Measurements from ENCODE around the gene SH2D5.

Gene SH2D5

DNA sequence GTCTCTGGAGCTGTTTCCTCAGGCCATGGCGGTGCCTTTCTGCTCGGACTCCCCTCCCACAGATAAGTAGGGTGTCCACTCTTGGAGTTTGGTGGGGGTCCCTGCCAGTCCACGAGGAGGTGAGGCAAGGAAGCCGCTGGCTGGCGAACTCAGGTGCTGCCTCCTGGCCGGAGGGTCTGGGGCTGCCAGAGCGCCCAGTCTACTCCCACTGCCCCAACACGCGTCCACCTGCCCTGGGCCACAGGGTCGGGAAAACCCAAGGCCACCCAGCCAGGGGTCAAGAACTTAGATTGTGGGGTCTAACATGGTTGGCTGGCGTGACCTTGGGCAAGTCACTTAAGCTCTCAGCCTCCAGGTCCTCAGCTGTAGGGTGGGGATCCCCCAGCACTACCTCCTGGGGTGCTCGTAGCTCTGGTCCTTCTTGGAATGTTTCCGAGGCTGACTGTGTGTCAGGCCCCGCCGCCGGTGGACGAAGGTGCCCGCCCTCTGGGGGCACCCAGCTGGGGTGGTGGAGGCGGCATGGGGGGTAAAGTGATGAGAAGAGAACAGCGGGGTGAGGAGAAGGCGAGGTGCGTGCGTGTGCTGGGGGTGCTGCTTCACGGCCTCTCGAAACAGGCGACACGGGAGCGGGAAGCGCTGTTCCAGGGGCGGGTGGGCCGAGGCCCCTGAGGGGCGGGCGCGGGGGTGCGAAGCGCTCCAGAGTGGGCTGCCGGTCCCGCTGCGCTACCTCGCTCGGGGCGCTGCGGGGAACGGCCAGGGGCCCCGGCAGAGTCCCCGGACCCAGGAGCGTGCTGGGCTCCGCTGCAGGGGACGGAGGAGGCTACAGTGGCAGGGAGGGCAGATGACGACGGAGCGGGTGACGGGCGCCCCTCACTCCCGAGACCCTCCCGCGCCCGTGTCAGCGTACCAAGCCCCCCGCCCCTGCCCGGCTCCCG, 1.2 kb downstream of the SH2D5 start:
- ATAC-seq, result peak; percentile 34
- Mint-ChIP-seq H3K27ac (peak overlapping the region; percentile 44), H3K27me3 (peaks cover 38% of the 10 kb centered on the region), H3K9me3 (no peaks in the 10 kb centered on the region), H3K4me3 (peak overlapping the region; percentile 80), H3K36me3 (peaks cover 6% of the 10 kb centered on the region), H3K4me1 (peaks cover 35% of the 10 kb centered on the region)

DNA sequence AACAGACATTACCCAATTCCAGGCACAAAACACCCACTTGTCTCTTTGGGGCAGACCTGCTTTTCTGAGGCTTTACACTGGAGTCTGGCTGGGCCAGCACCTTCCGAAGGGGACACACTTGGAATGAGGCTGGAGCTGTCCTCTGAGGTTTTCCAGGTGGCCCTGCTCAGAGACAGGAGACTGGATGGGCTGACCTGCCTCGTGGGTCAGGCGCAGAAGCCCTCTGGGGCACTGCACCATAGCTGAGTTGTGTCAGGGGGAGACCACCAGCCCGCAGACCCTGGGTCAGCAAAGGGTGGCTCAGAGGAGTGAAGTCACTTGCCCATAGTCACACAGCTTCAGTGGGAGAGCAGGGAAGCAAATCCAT, 1.8 kb downstream of the SH2D5 start:
- H3K9me3 Mint-ChIP-seq, result no peaks in the 10 kb centered on the region
- H3K4me1 Mint-ChIP-seq, result peaks cover 35% of the 10 kb centered on the region
- peaks cover 38% of the 10 kb centered on the region for H3K27me3 Mint-ChIP-seq
- H3K4me3 Mint-ChIP-seq, result peak overlapping the region; percentile 80
- no peaks in the 10 kb centered on the region for H3K36me3 Mint-ChIP-seq
- no peak overlapping the region for H3K27ac Mint-ChIP-seq
- no peak for ATAC-seq

DNA sequence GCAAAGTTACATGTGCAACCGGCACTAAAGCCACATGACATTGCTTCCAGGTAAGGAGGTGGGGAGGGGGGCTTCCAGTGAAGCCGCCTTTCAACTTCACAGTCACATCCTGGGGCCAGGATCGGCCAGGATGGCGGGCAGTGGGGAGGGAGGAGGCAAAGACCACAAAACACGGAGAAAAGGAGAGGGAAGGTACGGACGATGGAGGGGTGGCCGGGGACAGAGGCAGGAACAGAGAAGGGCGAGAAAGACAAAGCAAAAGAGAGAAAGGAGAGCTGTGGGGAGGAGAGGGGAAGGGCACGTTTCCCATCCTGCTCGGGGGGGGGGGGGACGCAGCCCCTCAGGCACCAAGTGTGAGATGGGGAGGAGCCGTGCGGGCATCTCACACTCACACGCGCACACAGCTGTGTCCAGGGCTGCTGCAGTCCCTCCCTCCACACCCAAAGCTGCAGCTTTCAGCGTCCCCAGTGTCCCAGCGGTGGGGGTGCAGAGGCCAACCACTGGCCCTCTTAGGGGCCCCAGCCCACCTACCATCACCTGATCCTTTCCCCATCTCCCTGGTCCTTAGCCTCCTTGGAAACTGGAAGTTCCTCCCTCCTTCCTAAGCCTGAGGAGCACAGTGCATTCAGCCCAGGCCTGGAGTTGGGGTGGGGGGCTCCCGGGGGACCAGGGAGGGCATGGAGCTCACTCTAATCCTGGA, 2.4 kb downstream of the SH2D5 start:
- Mint-ChIP-seq H3K4me3 (no peak overlapping the region), H3K27me3 (peaks cover 38% of the 10 kb centered on the region), H3K9me3 (no peaks in the 10 kb centered on the region), H3K27ac (no peak overlapping the region), H3K4me1 (peaks cover 35% of the 10 kb centered on the region), H3K36me3 (no peaks in the 10 kb centered on the region)
- no peak for ATAC-seq

DNA sequence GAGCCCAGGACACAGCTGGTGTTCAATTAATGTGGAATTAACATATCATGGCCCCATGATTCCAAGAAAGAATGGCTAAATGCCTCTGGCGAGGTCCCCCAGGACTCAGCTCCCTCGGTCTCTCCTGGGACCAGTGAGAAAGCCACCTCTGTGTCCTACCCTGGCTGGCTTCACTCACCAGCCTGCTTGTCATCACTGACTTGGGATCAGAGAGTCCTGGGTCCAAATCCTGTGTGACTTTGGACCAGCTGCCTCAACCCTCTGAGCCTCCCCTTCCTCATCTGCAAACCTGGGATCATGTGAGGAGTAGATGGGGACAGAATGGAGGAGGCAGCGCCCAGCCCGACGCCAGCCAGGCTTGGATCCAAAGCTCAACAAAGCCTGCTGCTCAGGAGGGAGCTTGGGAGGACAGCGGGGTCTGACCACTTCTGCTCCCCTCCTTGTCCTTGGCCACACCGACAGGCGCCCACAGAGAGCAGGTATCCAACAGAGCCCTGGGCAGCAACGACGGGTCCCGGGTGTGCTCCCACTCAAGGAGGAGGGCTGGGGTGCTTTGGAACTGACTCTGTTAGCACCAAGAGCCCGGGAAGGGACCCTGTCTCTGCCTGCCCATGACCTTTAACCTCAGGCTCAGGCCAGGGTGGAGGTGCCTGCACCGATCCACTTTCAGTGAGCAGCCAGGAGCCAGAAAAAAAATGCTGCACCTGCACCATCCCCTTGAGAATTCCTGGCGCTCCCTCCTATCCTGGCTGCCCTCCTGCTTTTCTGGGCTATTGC, 3.2 kb downstream of the SH2D5 start:
- Mint-ChIP-seq H3K36me3 (no peaks in the 10 kb centered on the region), H3K4me1 (peaks cover 35% of the 10 kb centered on the region), H3K4me3 (no peak overlapping the region), H3K27ac (no peak overlapping the region), H3K9me3 (no peaks in the 10 kb centered on the region), H3K27me3 (peaks cover 38% of the 10 kb centered on the region)
- ATAC-seq, result no peak

DNA sequence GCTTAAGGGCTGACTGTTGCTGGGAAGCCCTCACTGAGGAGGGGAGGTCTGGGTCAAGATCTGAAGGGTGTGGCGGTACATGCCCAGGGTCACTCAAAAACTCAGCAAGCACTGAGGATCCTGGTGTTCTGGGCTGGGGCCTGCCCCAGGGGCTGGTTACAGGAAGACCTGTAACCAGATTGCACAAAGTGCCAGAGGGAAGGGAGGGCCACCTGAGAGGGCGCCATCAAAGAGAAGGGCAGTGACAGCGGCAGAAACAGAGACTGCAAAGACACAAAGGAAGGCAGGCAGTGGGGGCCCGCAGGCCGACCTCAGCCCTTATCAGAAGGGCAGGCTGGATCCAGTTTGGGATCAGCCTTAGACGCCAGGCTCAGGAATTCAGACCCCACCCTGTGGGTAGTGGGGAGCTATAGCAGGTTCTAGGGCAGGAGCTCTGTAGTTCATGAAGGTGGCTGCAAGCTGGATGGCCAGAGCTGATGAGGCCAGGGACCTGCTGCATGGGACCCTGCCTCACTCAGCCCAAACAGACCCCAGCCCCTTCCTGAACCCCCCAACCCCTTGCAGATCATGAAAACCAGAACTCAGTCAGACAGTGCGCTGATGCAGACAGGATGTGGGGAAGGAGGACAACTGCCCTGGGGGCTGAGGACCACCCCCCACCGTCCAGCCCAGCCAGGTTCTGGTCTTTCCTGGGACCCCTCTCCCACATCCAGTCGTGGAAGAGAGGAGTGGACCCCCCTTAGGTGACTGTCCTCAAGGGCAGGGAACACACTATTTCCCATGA, 3.9 kb downstream of the SH2D5 start:
- H3K4me1 Mint-ChIP-seq, result peaks cover 34% of the 10 kb centered on the region
- peaks cover 38% of the 10 kb centered on the region for H3K27me3 Mint-ChIP-seq
- H3K9me3 Mint-ChIP-seq, result no peaks in the 10 kb centered on the region
- H3K4me3 Mint-ChIP-seq, result no peak overlapping the region
- no peak overlapping the region for H3K27ac Mint-ChIP-seq
- no peaks in the 10 kb centered on the region for H3K36me3 Mint-ChIP-seq
- no peak for ATAC-seq

DNA sequence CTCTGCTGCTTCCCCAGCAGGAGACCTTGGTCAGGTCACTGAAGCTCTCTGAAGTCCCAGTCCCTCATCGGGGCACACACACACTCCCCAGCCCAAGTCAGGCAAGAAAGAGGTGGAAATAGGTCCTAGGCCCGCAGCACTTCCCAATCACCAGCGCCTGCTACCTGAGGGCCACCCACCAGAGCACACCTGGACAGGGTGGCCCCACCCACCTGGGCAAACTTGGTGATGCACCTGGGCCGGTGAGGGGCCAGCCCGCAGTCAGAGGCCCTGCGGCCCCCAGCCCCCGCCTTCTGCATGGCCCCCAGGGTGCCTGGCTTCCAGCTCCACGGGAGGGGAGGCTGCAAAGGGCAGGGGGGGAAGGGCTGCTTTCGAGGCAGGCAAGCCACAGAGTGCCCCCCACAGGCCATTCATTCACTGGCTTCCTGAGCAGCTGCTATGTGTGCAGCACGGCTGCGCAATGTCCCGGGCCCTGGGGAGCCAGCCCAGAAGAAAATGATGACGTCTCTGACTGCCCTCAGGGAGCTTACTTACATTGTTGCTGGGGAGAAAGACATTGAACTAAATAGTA, 4.7 kb downstream of the SH2D5 start:
- H3K36me3 Mint-ChIP-seq, result no peaks in the 10 kb centered on the region
- ATAC-seq, result no peak

DNA sequence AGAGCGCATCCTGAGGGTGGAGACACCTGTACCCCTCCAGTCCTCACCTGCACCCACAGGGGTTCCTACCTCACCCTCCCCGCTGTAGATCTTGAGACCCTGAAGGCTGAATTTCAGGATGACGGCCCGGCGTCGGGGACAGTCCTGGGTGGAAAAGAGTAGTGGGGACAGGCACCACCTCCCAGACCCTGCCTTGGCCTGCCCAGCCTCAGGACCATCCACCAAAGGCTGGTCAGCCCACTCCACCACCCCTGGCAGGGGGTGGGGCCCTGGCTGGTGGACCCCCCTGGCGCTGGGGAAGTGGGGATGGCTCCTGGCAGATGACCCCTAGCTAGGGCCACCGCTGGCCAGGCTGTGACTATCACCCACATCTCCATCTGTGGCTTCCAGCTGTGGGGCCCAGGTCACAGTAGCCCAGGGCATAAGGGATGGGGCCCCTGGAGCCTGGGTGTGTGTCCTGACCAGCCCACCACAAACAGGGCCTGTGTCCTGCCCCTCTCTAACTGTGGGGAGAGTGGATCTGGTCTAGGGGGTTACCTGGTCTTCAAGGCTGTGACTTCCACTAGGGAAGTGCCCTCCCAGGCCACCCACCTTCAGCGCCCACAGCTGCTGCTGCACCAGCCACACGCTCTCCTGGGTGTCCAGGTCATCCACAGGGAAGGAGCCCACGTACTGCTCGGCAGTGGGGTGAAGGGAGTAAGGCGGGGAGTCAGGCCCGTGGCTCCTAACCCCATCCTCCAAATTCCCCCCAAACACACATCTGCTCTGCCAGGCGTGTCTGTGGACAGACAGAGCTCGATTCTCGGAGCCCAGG, 5.4 kb downstream of the SH2D5 start:
- Mint-ChIP-seq H3K36me3 (no peaks in the 10 kb centered on the region), H3K27ac (no peak overlapping the region), H3K4me3 (no peak overlapping the region), H3K4me1 (peaks cover 20% of the 10 kb centered on the region), H3K27me3 (peaks cover 37% of the 10 kb centered on the region), H3K9me3 (no peaks in the 10 kb centered on the region)
- no peak for ATAC-seq

More for the DNA sequence above, 4.7 kb downstream of the SH2D5 start:
- Mint-ChIP-seq H3K27me3 (peaks cover 38% of the 10 kb centered on the region), H3K27ac (no peak overlapping the region), H3K4me1 (peaks cover 27% of the 10 kb centered on the region), H3K4me3 (no peak overlapping the region), H3K9me3 (no peaks in the 10 kb centered on the region)

DNA sequence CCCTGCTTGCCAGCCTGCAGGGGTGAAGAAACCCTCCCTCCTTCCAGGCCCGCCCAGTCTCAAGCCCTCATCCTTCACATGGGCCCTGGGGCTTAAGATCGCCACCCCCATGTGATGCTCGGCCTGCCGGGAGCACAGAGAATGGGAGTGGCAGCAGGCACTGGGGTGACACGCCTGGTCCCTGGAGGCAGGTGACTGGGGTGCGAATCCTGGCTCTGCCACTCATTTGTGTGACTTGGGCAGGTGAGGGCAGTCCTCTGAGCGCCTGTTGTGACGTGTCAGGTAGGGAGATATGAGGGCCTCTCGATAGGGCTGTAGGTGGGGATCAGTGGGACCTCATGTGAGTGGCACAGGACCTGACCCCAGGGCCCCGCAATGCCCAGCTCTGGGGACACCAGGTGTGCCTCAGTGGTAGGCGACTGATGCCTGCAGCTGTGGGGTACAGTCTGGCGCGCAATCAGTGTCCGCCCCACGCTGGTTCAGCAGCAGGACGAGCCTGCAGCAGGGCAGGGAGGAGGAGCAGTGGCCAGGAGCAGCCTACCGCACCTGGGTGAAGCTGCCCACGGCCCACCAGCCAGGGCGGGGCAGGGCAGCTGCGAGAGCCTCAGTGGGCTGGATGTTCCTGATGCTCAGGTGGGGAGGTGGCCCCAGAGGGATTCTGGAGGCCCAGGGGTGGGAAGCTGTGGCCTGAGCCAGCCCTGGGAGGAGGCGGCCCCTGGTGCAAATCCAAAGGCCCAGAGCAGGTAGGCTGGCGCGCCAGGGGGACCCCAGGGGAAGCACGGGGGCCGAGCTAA, 6.2 kb downstream of the SH2D5 start:
- ATAC-seq, result no peak
- Mint-ChIP-seq H3K9me3 (no peaks in the 10 kb centered on the region), H3K27ac (no peak overlapping the region), H3K36me3 (no peaks in the 10 kb centered on the region), H3K4me3 (no peak overlapping the region), H3K4me1 (peaks cover 16% of the 10 kb centered on the region), H3K27me3 (peaks cover 38% of the 10 kb centered on the region)

DNA sequence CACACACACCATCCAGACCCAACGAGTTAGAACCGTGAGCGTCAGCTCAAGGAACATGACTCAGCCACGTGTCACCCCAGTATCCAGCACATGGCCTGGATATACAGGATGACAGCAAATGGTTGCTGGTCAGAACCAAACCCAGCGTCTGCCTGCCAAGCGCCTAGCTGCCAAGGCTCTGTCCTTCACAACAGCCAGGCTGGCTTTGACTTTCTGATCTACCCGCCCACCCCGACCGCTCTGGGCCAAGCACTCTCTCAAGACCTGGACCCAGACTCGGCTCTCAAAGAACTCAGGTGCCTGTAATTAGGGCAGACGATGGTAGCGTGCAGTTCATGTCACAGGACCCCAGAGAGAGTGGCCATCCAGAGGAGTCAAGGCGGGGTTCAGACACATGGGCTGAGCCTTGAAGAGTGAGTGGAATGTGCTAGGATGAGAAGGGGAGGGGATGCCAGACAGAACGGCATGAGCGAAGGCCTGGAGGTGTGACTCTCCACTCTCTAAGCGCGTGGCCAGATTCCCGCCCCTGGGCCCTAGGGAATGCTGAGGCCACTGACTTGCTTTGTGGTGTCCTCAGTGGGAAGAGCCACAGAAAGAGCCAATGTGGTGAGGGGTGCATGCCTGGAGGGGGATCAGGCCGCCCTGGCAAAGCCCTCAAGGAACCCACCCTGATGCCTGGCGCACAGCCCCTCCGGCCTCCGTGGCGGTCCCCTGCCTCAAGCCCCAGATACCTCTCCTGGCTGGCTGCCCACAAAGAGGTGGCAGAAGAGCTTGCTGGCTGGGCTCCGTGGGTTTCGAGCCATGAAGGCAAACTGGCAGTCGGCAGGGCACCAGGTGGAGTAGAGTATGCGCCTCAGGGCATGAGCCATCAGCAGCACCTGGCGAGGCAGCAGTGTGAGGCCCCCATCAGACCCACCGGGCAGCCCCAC, 7.0 kb downstream of the SH2D5 start:
- no peak for ATAC-seq
- H3K9me3 Mint-ChIP-seq, result no peaks in the 10 kb centered on the region
- peaks cover 8% of the 10 kb centered on the region for H3K4me1 Mint-ChIP-seq
- H3K27ac Mint-ChIP-seq, result no peak overlapping the region
- no peak overlapping the region for H3K4me3 Mint-ChIP-seq
- peaks cover 31% of the 10 kb centered on the region for H3K27me3 Mint-ChIP-seq
- H3K36me3 Mint-ChIP-seq, result no peaks in the 10 kb centered on the region

DNA sequence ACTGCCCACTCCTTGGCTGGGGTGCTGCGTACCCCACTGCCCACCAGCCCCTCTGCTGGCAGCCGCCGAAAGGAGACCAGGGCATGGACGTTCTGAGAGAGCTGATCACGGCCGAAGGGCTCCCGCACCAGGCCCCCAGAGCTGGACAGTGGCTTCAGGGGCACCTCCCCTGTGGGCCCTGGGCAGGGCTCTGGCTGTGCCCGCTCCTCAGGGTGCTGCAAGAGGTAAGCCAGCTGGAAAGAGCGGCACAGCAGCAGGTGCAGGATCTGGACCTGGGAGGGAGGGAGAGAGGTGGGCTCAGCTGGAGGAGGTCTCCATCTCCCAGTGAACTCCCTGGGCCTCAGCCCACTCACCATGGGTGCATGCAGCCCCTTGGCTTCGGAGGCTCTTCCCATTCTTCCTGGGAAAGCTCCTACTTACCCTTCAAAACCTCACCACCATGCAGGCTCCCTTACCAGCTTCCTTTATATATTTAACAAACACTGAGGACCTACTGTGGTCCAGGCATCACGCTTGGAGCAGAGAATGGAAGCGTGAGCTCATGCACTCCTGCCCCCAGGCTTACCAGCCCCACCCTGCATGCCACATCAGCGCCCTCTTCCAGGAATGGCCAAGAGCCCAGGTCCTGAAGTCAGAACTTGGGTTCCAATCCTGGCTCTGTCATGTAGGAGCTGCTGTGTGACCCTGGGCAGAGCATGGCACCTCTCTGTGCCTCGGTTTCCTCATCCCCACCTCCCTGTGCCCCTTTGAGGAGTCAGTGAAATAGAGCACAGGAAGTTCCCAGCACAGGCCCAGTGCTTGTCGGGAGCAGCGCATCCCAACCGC, 7.9 kb downstream of the SH2D5 start:
- Mint-ChIP-seq H3K36me3 (no peaks in the 10 kb centered on the region), H3K4me3 (no peak overlapping the region)
- no peak for ATAC-seq

DNA sequence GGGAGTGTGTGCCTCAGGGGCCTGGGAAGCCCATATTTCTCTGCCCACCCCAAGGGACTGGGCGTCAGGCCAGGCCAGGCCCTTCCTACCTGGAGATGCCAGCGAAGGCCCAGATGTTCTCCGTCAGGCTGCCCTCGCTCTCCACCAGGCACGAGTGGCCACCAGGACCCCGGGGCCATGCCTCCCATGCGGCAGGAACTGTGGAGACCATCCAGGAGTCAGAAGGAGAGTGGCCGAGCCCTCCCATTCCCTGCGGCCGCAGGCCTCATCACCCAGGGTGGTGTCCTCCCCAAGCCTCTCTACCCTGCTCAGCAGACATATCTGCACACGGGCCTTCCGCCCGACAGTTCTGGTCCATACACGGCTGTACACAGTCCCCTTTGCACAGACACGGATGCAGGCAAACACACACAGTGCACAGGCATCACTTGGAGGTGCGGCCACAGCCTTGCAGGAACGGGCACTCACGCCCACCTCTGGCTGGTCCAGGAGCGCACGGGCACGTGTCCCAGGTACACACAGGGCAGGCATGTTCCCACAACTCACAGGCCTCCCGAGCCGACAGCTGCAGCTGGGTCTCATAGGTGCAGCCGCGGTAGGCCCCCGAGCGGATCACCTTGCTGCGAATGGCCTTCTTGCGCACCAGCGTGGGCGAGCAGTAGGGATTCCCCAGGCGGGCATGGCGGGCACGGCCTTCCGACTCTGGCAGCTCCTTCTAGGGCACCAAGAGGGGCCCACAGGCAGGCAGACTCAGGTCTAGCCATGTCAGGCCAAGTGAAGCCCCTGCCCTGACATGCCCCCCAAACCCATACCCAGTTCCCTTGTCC, 8.8 kb downstream of the SH2D5 start:
- ATAC-seq, result no peak
- no peak overlapping the region for H3K27ac Mint-ChIP-seq
- no peaks in the 10 kb centered on the region for H3K9me3 Mint-ChIP-seq
- H3K36me3 Mint-ChIP-seq, result no peaks in the 10 kb centered on the region
- no peaks in the 10 kb centered on the region for H3K4me1 Mint-ChIP-seq
- H3K27me3 Mint-ChIP-seq, result peaks cover 18% of the 10 kb centered on the region
- H3K4me3 Mint-ChIP-seq, result no peak overlapping the region

More for the DNA sequence above, 7.9 kb downstream of the SH2D5 start:
- Mint-ChIP-seq H3K4me1 (no peaks in the 10 kb centered on the region), H3K27me3 (peaks cover 22% of the 10 kb centered on the region), H3K27ac (no peak overlapping the region), H3K9me3 (no peaks in the 10 kb centered on the region)
